ENCODE results near the gene TIAM1.

Gene TIAM1

DNA sequence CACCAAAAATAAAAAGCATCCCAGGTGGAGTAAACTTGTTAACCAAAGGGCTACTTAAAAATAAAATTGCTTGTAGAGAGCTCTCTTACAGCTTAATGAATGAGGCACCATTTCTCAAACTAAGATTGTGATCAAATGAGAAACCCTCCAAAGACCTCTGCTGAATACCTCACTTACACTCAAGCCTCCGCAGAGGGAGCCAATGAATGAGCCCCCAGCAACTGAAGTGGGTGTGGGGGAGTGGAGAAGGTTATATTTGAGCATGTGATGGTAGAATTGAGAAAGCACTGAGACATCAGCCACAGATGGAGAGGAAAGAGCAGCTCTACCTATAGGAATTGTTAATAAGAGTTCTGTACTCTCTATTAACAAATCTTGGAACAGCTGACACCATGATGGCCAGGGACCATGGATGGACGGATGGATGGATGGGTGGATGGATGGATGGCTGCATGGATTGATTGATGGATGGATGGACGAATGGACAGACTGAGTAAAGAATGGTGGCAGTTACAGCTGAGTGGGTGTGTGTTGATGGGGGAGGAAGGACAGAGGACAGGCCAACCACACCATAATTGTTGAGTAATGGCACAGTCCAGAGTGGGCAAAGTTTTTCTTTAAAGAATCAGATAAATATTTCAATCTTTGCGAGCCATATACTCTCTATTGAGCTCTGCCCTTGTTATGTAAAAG, 20.3 kb upstream of the TIAM1 start:
- TF ChIP-seq, protein P1, sequence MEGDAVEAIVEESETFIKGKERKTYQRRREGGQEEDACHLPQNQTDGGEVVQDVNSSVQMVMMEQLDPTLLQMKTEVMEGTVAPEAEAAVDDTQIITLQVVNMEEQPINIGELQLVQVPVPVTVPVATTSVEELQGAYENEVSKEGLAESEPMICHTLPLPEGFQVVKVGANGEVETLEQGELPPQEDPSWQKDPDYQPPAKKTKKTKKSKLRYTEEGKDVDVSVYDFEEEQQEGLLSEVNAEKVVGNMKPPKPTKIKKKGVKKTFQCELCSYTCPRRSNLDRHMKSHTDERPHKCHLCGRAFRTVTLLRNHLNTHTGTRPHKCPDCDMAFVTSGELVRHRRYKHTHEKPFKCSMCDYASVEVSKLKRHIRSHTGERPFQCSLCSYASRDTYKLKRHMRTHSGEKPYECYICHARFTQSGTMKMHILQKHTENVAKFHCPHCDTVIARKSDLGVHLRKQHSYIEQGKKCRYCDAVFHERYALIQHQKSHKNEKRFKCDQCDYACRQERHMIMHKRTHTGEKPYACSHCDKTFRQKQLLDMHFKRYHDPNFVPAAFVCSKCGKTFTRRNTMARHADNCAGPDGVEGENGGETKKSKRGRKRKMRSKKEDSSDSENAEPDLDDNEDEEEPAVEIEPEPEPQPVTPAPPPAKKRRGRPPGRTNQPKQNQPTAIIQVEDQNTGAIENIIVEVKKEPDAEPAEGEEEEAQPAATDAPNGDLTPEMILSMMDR (IDR thresholded peaks at IDR 0.05; ENCODE audit: low read depth, low read length, missing control alignments): no peak
- no peaks in the 10 kb centered on the region for H3K27me3 ChIP-seq (replicated peaks)
- H3K27ac ChIP-seq: no peak overlapping the region
- H3K4me3 ChIP-seq (ENCODE audit: low read depth, low read length): no peak overlapping the region
- in situ Hi-C loops (cut with HindIII; ENCODE audit: low pct_ligation_motif_present, low sequenced_read_pairs): no loop called here
- no peaks in the 10 kb centered on the region for H3K36me3 ChIP-seq (replicated peaks)
- DNase-seq: no peak

DNA sequence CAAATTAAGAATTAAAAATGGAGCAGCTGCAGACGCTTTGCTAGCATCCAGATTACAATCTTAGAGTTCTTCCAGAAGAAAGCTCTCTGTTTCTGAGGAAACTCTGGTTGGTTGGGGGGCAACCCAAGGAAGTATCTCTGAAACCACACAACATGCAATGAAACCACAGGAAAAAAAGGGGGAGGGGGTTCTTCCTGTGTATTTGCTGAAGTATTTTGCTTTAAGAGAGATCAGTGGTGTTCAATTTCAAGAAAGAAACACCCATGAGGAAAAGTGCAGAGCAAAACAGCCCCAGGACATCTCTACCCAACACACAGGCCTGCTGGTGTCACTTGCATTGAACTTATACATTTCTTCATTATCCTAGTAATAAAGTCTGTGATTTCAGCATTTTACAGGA, 19.7 kb upstream of the TIAM1 start:
- H3K27me3 ChIP-seq (replicated peaks): no peaks in the 10 kb centered on the region
- TF ChIP-seq, protein P1 (IDR thresholded peaks at IDR 0.05; ENCODE audit: low read depth, low read length, missing control alignments): no peak
- DNase-seq: no peak
- H3K36me3 ChIP-seq (replicated peaks): no peaks in the 10 kb centered on the region
- in situ Hi-C loops (cut with HindIII; ENCODE audit: low pct_ligation_motif_present, low sequenced_read_pairs): no loop called here
- H3K27ac ChIP-seq: no peak overlapping the region
- H3K4me3 ChIP-seq (ENCODE audit: low read depth, low read length): no peak overlapping the region

DNA sequence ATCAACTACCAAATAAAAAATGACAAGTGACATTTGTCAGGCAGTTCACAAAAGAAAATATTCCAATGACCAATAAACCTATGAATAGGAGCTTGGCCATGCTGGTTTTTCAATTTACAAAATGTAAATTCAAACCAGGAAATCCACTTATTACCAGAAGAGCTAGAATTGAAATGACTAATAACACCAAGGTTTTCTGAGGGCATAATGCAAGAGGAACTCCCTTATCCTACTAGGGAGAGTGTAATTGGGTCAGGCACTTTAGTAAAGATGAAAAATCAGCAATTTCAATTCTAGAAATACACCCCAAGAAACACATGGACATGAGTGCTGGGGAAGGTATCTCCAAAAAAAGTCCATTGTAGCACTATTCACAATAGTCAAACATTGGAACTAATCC, 16.7 kb upstream of the TIAM1 start:
- no peaks in the 10 kb centered on the region for H3K36me3 ChIP-seq (replicated peaks)
- H3K4me3 ChIP-seq (ENCODE audit: low read depth, low read length): no peak overlapping the region
- in situ Hi-C loops (cut with HindIII; ENCODE audit: low pct_ligation_motif_present, low sequenced_read_pairs): no loop called here
- no peak for DNase-seq
- TF ChIP-seq, protein P1 (IDR thresholded peaks at IDR 0.05; ENCODE audit: low read depth, low read length, missing control alignments): no peak
- H3K27me3 ChIP-seq (replicated peaks): no peaks in the 10 kb centered on the region
- H3K27ac ChIP-seq: no peak overlapping the region

DNA sequence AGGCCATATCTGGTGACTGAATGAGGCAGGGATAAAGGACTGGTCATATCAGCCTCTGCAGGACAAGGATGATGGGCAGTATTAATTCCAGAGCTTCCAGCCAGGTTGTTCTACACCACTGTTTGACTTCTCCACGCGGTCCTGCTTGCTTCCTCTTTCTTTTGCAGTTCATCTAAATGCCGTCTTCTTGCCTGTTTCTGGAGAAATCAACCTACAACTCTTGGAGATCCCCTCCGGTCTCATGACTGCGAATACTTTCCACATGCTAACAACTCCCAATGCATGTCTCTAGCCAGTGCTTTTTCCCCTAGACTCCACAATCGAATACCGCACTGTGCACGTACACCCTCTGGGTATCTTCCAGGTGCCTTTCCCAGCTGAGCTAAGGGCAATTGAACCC, 14.1 kb upstream of the TIAM1 start:
- in situ Hi-C loops (cut with HindIII; ENCODE audit: low pct_ligation_motif_present, low sequenced_read_pairs): no loop called here
- DNase-seq: no peak
- Histone ChIP-seq H3K4me3 (ENCODE audit: low read depth, low read length) (no peak overlapping the region), H3K27me3 (replicated peaks) (no peaks in the 10 kb centered on the region), H3K27ac (no peak overlapping the region), H3K36me3 (replicated peaks) (no peaks in the 10 kb centered on the region)
- TF ChIP-seq, protein P1 (IDR thresholded peaks at IDR 0.05; ENCODE audit: low read depth, low read length, missing control alignments): no peak

DNA sequence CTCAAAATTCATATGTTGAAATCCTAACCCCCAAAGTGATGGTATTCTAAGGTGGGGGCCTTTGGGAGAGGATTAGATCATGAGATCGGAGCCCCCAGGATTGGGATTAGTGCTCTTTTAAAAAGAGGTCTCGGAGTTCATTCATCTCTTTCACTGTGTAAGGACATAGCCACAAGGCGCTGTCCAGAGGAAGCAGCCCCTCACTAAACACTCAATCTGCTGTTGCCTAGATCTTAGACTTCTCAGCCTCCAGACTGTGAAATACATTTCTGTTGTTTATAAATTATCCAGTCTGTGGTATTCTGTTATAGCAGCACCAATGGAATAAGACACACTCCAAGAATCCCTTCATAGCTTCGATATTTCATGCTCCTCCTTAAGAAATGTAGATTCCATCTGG, 12.4 kb upstream of the TIAM1 start:
- in situ Hi-C loops (cut with HindIII; ENCODE audit: low pct_ligation_motif_present, low sequenced_read_pairs): no loop called here
- TF ChIP-seq, protein P1 (IDR thresholded peaks at IDR 0.05; ENCODE audit: low read depth, low read length, missing control alignments): no peak
- no peaks in the 10 kb centered on the region for H3K27me3 ChIP-seq (replicated peaks)

More for the DNA sequence above, 12.4 kb upstream of the TIAM1 start:
- H3K36me3 ChIP-seq (replicated peaks): no peaks in the 10 kb centered on the region
- DNase-seq: no peak
- no peak overlapping the region for H3K4me3 ChIP-seq (ENCODE audit: low read depth, low read length)
- no peak overlapping the region for H3K27ac ChIP-seq
